K562 (cell line): Measurements from ENCODE around the gene CPT1C. TPM values are rescaled to one million over a fixed set of nuclear protein-coding genes. Genes with fewer than 3 reads are reported as not detected.

Source experiments
- ADNP ChIP-seq: fragments of 200-800 bp; sonication (Bioruptor generic); IDR thresholded peaks from 2 replicates; pipeline ENCODE4 v1.6.1; 2016; ENCODE audit warnings: missing genetic modification characterization, missing compliant biosample characterization
- ARHGAP35 ChIP-seq: fragments of 450-650 bp; IDR thresholded peaks from 2 replicates; pipeline ENCODE4 v1.6.1; 2018; ENCODE audit not compliant: partially characterized antibody
- CC2D1A ChIP-seq: fragments of 450-650 bp; IDR thresholded peaks from 2 replicates; pipeline ENCODE4 v1.6.1; 2017; ENCODE audit warnings: mild to moderate bottlenecking
- DPF2 ChIP-seq: fragments of 450-650 bp; IDR thresholded peaks from 2 replicates; pipeline ENCODE4 v1.6.1; 2016
- HES1 ChIP-seq: fragments of 450-650 bp; IDR thresholded peaks from 2 replicates; pipeline ENCODE4 v1.6.1; 2016; ENCODE audit warnings: low read depth, mild to moderate bottlenecking, moderate library complexity
- HNRNPLL ChIP-seq: fragments of 200-400 bp; formaldehyde crosslinking; IDR thresholded peaks from 2 replicates; pipeline ENCODE4 v1.6.1; 2017; ENCODE audit warnings: low read length, low read depth, mild to moderate bottlenecking; ENCODE audit not compliant: poor library complexity, severe bottlenecking
- KAT8 ChIP-seq: fragments of 450-650 bp; IDR thresholded peaks from 2 replicates; pipeline ENCODE4 v1.6.1; 2016; ENCODE audit warnings: low read depth, mild to moderate bottlenecking
- NCOA2 ChIP-seq, 2 experiments: fragments of 450-650 bp; IDR thresholded peaks; 2 replicates each; pipeline ENCODE4 v1.6.1; 2018; ENCODE audit warnings: mild to moderate bottlenecking in 2 of 2, moderate library complexity in 1 of 2; ENCODE audit not compliant: partially characterized antibody in 2 of 2
- NRF1 ChIP-seq, 2 experiments: fragments of 450-650 bp; IDR thresholded peaks in 1 of 2; conservative IDR thresholded peaks in 1 of 2; 2 replicates each; pipeline ENCODE4 v1.6.1; 2014; ENCODE audit warnings: mild to moderate bottlenecking in 2 of 2
- POLR2AphosphoS5 ChIP-seq: IDR thresholded peaks from 2 replicates; pipeline ENCODE4 v1.6.1; 2011; ENCODE audit warnings: mild to moderate bottlenecking, low read depth, low read length, moderate library complexity; ENCODE audit not compliant: control insufficient read depth, insufficient read depth
- TAL1 ChIP-seq: fragments of 450-650 bp; IDR thresholded peaks from 2 replicates; pipeline ENCODE4 v1.6.1; 2016; ENCODE audit warnings: mild to moderate bottlenecking
- WHSC1 ChIP-seq: IDR thresholded peaks from one replicate; pipeline ENCODE4 v1.6.1; 2012; ENCODE audit warnings: low read length, control low read depth, inconsistent platforms
- ZNF175 ChIP-seq: fragments of 200-800 bp; sonication (Bioruptor generic); IDR thresholded peaks from 2 replicates; pipeline ENCODE4 v1.6.1; 2016; ENCODE audit warnings: low read depth, mild to moderate bottlenecking, missing genetic modification characterization, missing compliant biosample characterization
- ZNF445 ChIP-seq: fragments of 250-450 bp; sonication (Bioruptor Pico); IDR thresholded peaks from 2 replicates; pipeline ENCODE4 v1.4.0; 2020; ENCODE audit warnings: low read depth, mild to moderate bottlenecking, moderate library complexity
- ZZZ3 ChIP-seq: fragments of 450-650 bp; IDR thresholded peaks from 2 replicates; pipeline ENCODE4 v1.6.1; 2016; ENCODE audit warnings: antibody characterized with exemption, mild to moderate bottlenecking, moderate library complexity
- polyA plus RNA-seq, 8 experiments: library from polyadenylated mRNA; depleted of rRNA in 4 of 8; stranded (reverse) in 5 of 8; unstranded in 3 of 8; fragments of >200 nt; fragmentation: Nextera tagmentation in 2 of 8; fragmentation: Illumina TruSeq in 1 of 8; extraction: Ambion mirVana in 2 of 8; extraction: Trizol in 1 of 8; gene quantifications; 2 replicates each; pipeline versions ENCODE4 v1.2.1 to v1.2.3, GENCODE V29; 2011 to 2014; ENCODE audit warnings: inconsistent platforms in 1 of 8, missing spikeins in 1 of 8
- total RNA-seq, 7 experiments: library from RNA; depleted of rRNA in 6 of 7; stranded (reverse); fragments of >200 nt in 6 of 7; fragmentation: Illumina TruSeq in 2 of 7; extraction: Trizol in 2 of 7; gene quantifications; 2 replicates each; pipeline versions ENCODE4 v1.2.1 to v1.2.3, GENCODE V29; 2011 to 2021; ENCODE audit warnings: low replicate concordance in 1 of 7
- TF ChIP-seq, protein P1 (sequence below): fragments of 150-350 bp; conservative IDR thresholded peaks from 2 replicates; pipeline ENCODE4 v1.6.1; 2014; ENCODE audit warnings: low read length
- TF ChIP-seq, protein P2 (sequence below): fragments of 450-650 bp; formaldehyde crosslinking; IDR thresholded peaks from 2 replicates; pipeline ENCODE4 v1.4.0; 2020; ENCODE audit warnings: mild to moderate bottlenecking, moderate library complexity
- TF ChIP-seq, protein P3 (sequence below): fragments of 450-650 bp; formaldehyde crosslinking; IDR thresholded peaks from 2 replicates; pipeline ENCODE4 v1.4.0; 2020; ENCODE audit warnings: mild to moderate bottlenecking
- TF ChIP-seq, protein P4 (sequence below), 3 experiments: IDR thresholded peaks in 2 of 3; conservative IDR thresholded peaks in 1 of 3; 2 replicates each; pipeline ENCODE4 v1.5.1; 2011 to 2012; ENCODE audit warnings: low read length in 3 of 3, mild to moderate bottlenecking in 3 of 3, control low read depth in 2 of 3, improper control_type of control experiment in 1 of 3, inconsistent platforms in 1 of 3, low read depth in 1 of 3, mixed read lengths in 1 of 3, moderate library complexity in 1 of 3; ENCODE audit not compliant: insufficient read depth in 2 of 3

The CPT1C gene
- total and polyA plus RNA-seq, 9 of the 15 experiments (the other 6 are each of a cell fraction or from before 2014, with no cell fraction given) = 1.9 to 12.3 (median 3.0) TPM

GRCh38 chr19:49664171-49665035, 26.5 kb upstream of the CPT1C start (continued):
- TF ChIP-seq CC2D1A = no peak
- no peak for TF ChIP-seq ADNP (tag)
- no peak for TF ChIP-seq HES1
- TF ChIP-seq ZNF445 = no peak
- no peak for TF ChIP-seq ZNF175
- TF ChIP-seq, protein P1, sequence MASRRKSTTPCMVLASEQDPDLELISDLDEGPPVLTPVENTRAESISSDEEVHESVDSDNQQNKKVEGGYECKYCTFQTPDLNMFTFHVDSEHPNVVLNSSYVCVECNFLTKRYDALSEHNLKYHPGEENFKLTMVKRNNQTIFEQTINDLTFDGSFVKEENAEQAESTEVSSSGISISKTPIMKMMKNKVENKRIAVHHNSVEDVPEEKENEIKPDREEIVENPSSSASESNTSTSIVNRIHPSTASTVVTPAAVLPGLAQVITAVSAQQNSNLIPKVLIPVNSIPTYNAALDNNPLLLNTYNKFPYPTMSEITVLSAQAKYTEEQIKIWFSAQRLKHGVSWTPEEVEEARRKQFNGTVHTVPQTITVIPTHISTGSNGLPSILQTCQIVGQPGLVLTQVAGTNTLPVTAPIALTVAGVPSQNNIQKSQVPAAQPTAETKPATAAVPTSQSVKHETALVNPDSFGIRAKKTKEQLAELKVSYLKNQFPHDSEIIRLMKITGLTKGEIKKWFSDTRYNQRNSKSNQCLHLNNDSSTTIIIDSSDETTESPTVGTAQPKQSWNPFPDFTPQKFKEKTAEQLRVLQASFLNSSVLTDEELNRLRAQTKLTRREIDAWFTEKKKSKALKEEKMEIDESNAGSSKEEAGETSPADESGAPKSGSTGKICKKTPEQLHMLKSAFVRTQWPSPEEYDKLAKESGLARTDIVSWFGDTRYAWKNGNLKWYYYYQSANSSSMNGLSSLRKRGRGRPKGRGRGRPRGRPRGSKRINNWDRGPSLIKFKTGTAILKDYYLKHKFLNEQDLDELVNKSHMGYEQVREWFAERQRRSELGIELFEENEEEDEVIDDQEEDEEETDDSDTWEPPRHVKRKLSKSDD = no peak
- no peak for TF ChIP-seq NCOA2 (IDR thresholded peaks at IDR 0.05; ENCODE audit: partially characterized antibody in 2 of 2)
- TF ChIP-seq HNRNPLL = peak; percentile 62
- no peak for TF ChIP-seq DPF2
- TF ChIP-seq KAT8 = no peak
- TF ChIP-seq, protein P2, sequence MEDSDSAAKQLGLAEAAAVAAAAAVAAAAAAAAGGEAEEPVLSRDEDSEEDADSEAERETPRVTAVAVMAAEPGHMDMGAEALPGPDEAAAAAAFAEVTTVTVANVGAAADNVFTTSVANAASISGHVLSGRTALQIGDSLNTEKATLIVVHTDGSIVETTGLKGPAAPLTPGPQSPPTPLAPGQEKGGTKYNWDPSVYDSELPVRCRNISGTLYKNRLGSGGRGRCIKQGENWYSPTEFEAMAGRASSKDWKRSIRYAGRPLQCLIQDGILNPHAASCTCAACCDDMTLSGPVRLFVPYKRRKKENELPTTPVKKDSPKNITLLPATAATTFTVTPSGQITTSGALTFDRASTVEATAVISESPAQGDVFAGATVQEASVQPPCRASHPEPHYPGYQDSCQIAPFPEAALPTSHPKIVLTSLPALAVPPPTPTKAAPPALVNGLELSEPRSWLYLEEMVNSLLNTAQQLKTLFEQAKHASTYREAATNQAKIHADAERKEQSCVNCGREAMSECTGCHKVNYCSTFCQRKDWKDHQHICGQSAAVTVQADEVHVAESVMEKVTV (CRISPR knock-in tag) = no peak
- TF ChIP-seq ARHGAP35 = no peak
- TF ChIP-seq, protein P3, sequence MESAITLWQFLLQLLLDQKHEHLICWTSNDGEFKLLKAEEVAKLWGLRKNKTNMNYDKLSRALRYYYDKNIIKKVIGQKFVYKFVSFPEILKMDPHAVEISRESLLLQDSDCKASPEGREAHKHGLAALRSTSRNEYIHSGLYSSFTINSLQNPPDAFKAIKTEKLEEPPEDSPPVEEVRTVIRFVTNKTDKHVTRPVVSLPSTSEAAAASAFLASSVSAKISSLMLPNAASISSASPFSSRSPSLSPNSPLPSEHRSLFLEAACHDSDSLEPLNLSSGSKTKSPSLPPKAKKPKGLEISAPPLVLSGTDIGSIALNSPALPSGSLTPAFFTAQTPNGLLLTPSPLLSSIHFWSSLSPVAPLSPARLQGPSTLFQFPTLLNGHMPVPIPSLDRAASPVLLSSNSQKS (CRISPR knock-in tag) = no peak
- TF ChIP-seq ZZZ3 = no peak
- 0 out of 2 replicates have a peak, but pooled peaks have one; percentile 14 for TF ChIP-seq POLR2AphosphoS5
- TF ChIP-seq, protein P4, sequence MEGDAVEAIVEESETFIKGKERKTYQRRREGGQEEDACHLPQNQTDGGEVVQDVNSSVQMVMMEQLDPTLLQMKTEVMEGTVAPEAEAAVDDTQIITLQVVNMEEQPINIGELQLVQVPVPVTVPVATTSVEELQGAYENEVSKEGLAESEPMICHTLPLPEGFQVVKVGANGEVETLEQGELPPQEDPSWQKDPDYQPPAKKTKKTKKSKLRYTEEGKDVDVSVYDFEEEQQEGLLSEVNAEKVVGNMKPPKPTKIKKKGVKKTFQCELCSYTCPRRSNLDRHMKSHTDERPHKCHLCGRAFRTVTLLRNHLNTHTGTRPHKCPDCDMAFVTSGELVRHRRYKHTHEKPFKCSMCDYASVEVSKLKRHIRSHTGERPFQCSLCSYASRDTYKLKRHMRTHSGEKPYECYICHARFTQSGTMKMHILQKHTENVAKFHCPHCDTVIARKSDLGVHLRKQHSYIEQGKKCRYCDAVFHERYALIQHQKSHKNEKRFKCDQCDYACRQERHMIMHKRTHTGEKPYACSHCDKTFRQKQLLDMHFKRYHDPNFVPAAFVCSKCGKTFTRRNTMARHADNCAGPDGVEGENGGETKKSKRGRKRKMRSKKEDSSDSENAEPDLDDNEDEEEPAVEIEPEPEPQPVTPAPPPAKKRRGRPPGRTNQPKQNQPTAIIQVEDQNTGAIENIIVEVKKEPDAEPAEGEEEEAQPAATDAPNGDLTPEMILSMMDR (IDR thresholded peaks at IDR 0.05 in 2 of 3, conservative IDR thresholded peaks at IDR 0.05 in 1 of 3; ENCODE audit: insufficient read depth in 2 of 3, low read depth in 1 of 3, low read length in 3 of 3) = peak in 2 of 3 experiments; percentile 4 to 11; a peak in 1 of 6 replicates
- no peak for TF ChIP-seq TAL1
- peak; percentile 69 to 75 for TF ChIP-seq NRF1 (conservative IDR thresholded peaks at IDR 0.05 in 1 of 2, IDR thresholded peaks at IDR 0.05 in 1 of 2)
- no peak for TF ChIP-seq WHSC1
